ENCODE results near the gene CDIPT. TPM values are rescaled to one million over a fixed set of nuclear protein-coding genes. Genes with fewer than 3 reads are reported as not detected.
"Not testable (repeated sequence)": the region's sequence is repeated elsewhere in the genome, so short reads cannot be mapped to it uniquely, and the experiment has no call there.

CDIPT gene
- total and polyA plus RNA-seq, 4 experiments from 2014 or later: 76.2 to 123 (median 83.5) TPM

DNA sequence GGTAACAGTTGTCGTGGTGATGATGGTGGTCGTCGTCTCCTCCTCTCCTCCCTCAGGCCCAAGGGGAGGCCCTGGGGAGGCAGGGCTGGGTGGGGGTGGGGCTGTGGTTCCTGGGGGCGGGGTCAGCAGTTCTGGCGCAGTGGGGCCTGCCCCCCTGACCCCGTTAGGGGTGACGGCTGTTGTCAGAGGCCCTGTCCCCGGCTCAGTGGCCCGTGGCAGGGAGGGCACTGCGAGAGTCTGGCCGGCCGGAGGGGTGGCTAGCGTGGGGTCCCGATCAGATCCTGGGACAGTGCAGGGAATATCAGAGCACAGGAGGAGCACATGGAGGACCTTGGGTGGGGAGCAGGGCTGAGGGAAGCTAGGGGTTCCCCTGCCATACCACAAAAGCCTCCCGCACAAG lies 33.8 kb upstream of the CDIPT start:
- Mint-ChIP-seq H3K4me3 (no peak overlapping the region), H3K36me3 (no peaks in the 10 kb centered on the region), H3K27me3 (peaks cover 16 to 24% of the 10 kb centered on the region in 2 donors), H3K9me3 (peaks cover 0 to 3% (median 0%) of the 10 kb centered on the region in 8 donors), H3K4me1 (peaks cover 0 to 5% (median 3%) of the 10 kb centered on the region in 4 donors), H3K27ac (no peak overlapping the region)
- Histone ChIP-seq H3K4me1 (ENCODE audit: insufficient read depth, low read length) (peaks cover 15% of the 10 kb centered on the region), H3K27ac (ENCODE audit: low read depth, low read length) (no peak overlapping the region), H3K4me3 (ENCODE audit: low read length in 2 of 2) (no peak overlapping the region), H3K36me3 (ENCODE audit: insufficient read depth, low read length) (no peaks in the 10 kb centered on the region), H3K27me3 (ENCODE audit: insufficient read depth, low read length) (peaks cover 10% of the 10 kb centered on the region), H3K9me3 (ENCODE audit: control insufficient read depth in 1 of 2, low read length in 2 of 2) (no peaks in the 10 kb centered on the region)
- DNase-seq: no peak
- intact Hi-C loops (cut with micrococcal nuclease): no loop called here
- CTCF ChIA-PET (ENCODE audit: partially characterized antibody): no interaction called here
- POLR2A ChIA-PET (ENCODE audit: partially characterized antibody): no interaction called here

GRCh38 chr16:29894352-29894751 lies 31.3 kb upstream of the CDIPT start:
- H3K4me3 Mint-ChIP-seq: no peak overlapping the region
- no peaks in the 10 kb centered on the region for H3K9me3 ChIP-seq (ENCODE audit: control insufficient read depth in 1 of 2, low read length in 2 of 2)
- DNase-seq: no peak
- no peak overlapping the region for H3K27ac ChIP-seq (ENCODE audit: low read depth, low read length)
- POLR2A ChIA-PET (ENCODE audit: partially characterized antibody): interaction anchor here (0.7 kb wide), 1 partner anchor 69 kb away, joined by 3 read pairs; no protein-coding TSS in a partner anchor
- no peaks in the 10 kb centered on the region for H3K36me3 Mint-ChIP-seq
- H3K9me3 Mint-ChIP-seq: peaks cover 0 to 3% (median 0%) of the 10 kb centered on the region in 8 donors
- peaks cover 10% of the 10 kb centered on the region for H3K27me3 ChIP-seq (ENCODE audit: insufficient read depth, low read length)
- H3K4me3 ChIP-seq (ENCODE audit: low read length in 2 of 2): no peak overlapping the region
- peaks cover 5% of the 10 kb centered on the region for H3K4me1 ChIP-seq (ENCODE audit: insufficient read depth, low read length)
- intact Hi-C loops (cut with micrococcal nuclease): no loop called here
- no peaks in the 10 kb centered on the region for H3K4me1 Mint-ChIP-seq
- H3K36me3 ChIP-seq (ENCODE audit: insufficient read depth, low read length): no peaks in the 10 kb centered on the region
- CTCF ChIA-PET (ENCODE audit: partially characterized antibody): interaction anchor here (0.6 kb wide), 1 partner anchor 15 kb away, joined by 3 read pairs; no protein-coding TSS in a partner anchor
- H3K27ac Mint-ChIP-seq: no peak overlapping the region
- H3K27me3 Mint-ChIP-seq: peaks cover 16 to 24% of the 10 kb centered on the region in 2 donors

- no peaks in the 10 kb centered on the region for H3K4me1 ChIP-seq (ENCODE audit: insufficient read depth, low read length)
- no peak overlapping the region for H3K27ac ChIP-seq (ENCODE audit: low read depth, low read length)
- POLR2A ChIA-PET (ENCODE audit: partially characterized antibody): no interaction called here
- Mint-ChIP-seq H3K4me3 (no peak overlapping the region), H3K27ac (no peak overlapping the region), H3K27me3 (peaks cover 13 to 23% of the 10 kb centered on the region in 2 donors), H3K36me3 (no peaks in the 10 kb centered on the region), H3K9me3 (peaks cover 0 to 3% (median 0%) of the 10 kb centered on the region in 8 donors), H3K4me1 (no peaks in the 10 kb centered on the region)
- DNase-seq: no peak
- intact Hi-C loops (cut with micrococcal nuclease): no loop called here
- CTCF ChIA-PET (ENCODE audit: partially characterized antibody): no interaction called here
- no peak overlapping the region for H3K4me3 ChIP-seq (ENCODE audit: low read length in 2 of 2)
- peaks cover 10% of the 10 kb centered on the region for H3K27me3 ChIP-seq (ENCODE audit: insufficient read depth, low read length)
- H3K36me3 ChIP-seq (ENCODE audit: insufficient read depth, low read length): no peaks in the 10 kb centered on the region
- H3K9me3 ChIP-seq (ENCODE audit: control insufficient read depth in 1 of 2, low read length in 2 of 2): no peaks in the 10 kb centered on the region
These were observed 30.5 kb upstream of the CDIPT start for GRCh38 chr16:29893553-29893952.

GRCh38 chr16:29892458-29892813 lies 29.4 kb upstream of the CDIPT start:
- Mint-ChIP-seq H3K4me1 (no peaks in the 10 kb centered on the region), H3K27me3 (peaks cover 7 to 13% of the 10 kb centered on the region in 2 donors), H3K4me3 (no peak overlapping the region), H3K27ac (no peak overlapping the region), H3K36me3 (no peaks in the 10 kb centered on the region), H3K9me3 (peaks cover 0 to 2% (median 0%) of the 10 kb centered on the region in 8 donors)
- H3K9me3 ChIP-seq (ENCODE audit: control insufficient read depth in 1 of 2, low read length in 2 of 2): no peaks in the 10 kb centered on the region
- intact Hi-C loops (cut with micrococcal nuclease): no loop called here
- ChIA-PET POLR2A (ENCODE audit: partially characterized antibody) (no interaction called here), CTCF (ENCODE audit: partially characterized antibody) (no interaction called here)
- no peaks in the 10 kb centered on the region for H3K36me3 ChIP-seq (ENCODE audit: insufficient read depth, low read length)
- H3K4me1 ChIP-seq (ENCODE audit: insufficient read depth, low read length): no peaks in the 10 kb centered on the region
- DNase-seq: no peak
- no peak overlapping the region for H3K4me3 ChIP-seq (ENCODE audit: low read length in 2 of 2)
- no peaks in the 10 kb centered on the region for H3K27me3 ChIP-seq (ENCODE audit: insufficient read depth, low read length)
- no peak overlapping the region for H3K27ac ChIP-seq (ENCODE audit: low read depth, low read length)

GRCh38 chr16:29891525-29892457 lies 28.8 kb upstream of the CDIPT start:
- POLR2A ChIA-PET (ENCODE audit: partially characterized antibody): no interaction called here

GRCh38 chr16:29889372-29889771 lies 26.3 kb upstream of the CDIPT start:
- H3K36me3 Mint-ChIP-seq; POLR2A ChIA-PET (ENCODE audit: partially characterized antibody): not testable (repeated sequence)
- CTCF ChIA-PET (ENCODE audit: partially characterized antibody): interaction anchor here (0.7 kb wide), 1 partner anchor 192 kb away, joined by 3 read pairs; no protein-coding TSS in a partner anchor

More at GRCh38 chr16:29891525-29892457, 28.8 kb upstream of the CDIPT start:
- Histone ChIP-seq H3K9me3 (ENCODE audit: control insufficient read depth in 1 of 2, low read length in 2 of 2) (no peaks in the 10 kb centered on the region), H3K4me3 (ENCODE audit: low read length in 2 of 2) (no peak overlapping the region), H3K27ac (ENCODE audit: low read depth, low read length) (no peak overlapping the region), H3K4me1 (ENCODE audit: insufficient read depth, low read length) (no peaks in the 10 kb centered on the region), H3K27me3 (ENCODE audit: insufficient read depth, low read length) (no peaks in the 10 kb centered on the region), H3K36me3 (ENCODE audit: insufficient read depth, low read length) (no peaks in the 10 kb centered on the region)
- no peaks in the 10 kb centered on the region for H3K4me1 Mint-ChIP-seq
- DNase-seq: no peak
- CTCF ChIA-PET (ENCODE audit: partially characterized antibody): no interaction called here
- intact Hi-C loops (cut with micrococcal nuclease): no loop called here
- peaks cover 4 to 10% of the 10 kb centered on the region in 2 donors for H3K27me3 Mint-ChIP-seq
- H3K4me3 Mint-ChIP-seq: no peak overlapping the region
- no peaks in the 10 kb centered on the region for H3K9me3 Mint-ChIP-seq
- H3K27ac Mint-ChIP-seq: no peak overlapping the region
- H3K36me3 Mint-ChIP-seq: no peaks in the 10 kb centered on the region

GRCh38 chr16:29883987-29884386 lies 21.0 kb upstream of the CDIPT start:
- no peak for DNase-seq
- Histone ChIP-seq H3K4me3 (ENCODE audit: low read length in 2 of 2) (no peak overlapping the region), H3K27me3 (ENCODE audit: insufficient read depth, low read length) (no peaks in the 10 kb centered on the region), H3K27ac (ENCODE audit: low read depth, low read length) (no peak overlapping the region), H3K4me1 (ENCODE audit: insufficient read depth, low read length) (no peaks in the 10 kb centered on the region), H3K9me3 (ENCODE audit: control insufficient read depth in 1 of 2, low read length in 2 of 2) (no peaks in the 10 kb centered on the region), H3K36me3 (ENCODE audit: insufficient read depth, low read length) (no peaks in the 10 kb centered on the region)
- H3K4me3 Mint-ChIP-seq: no peak overlapping the region
- ChIA-PET POLR2A (ENCODE audit: partially characterized antibody) (no interaction called here), CTCF (ENCODE audit: partially characterized antibody) (interaction anchor here (0.7 kb wide), 1 partner anchor 36 kb away, joined by 3 read pairs; no protein-coding TSS in a partner anchor)
- H3K4me1 Mint-ChIP-seq: peaks cover 0 to 1% (median 0%) of the 10 kb centered on the region in 4 donors
- intact Hi-C loops (cut with micrococcal nuclease): no loop called here
- no peaks in the 10 kb centered on the region for H3K36me3 Mint-ChIP-seq
- no peak overlapping the region for H3K27ac Mint-ChIP-seq
- H3K9me3 Mint-ChIP-seq: no peaks in the 10 kb centered on the region
- H3K27me3 Mint-ChIP-seq: peaks cover 7 to 18% of the 10 kb centered on the region in 2 donors

More at GRCh38 chr16:29889372-29889771, 26.3 kb upstream of the CDIPT start:
- H3K4me1 Mint-ChIP-seq; H3K36me3 ChIP-seq (ENCODE audit: insufficient read depth, low read length); H3K27ac Mint-ChIP-seq; H3K27me3 Mint-ChIP-seq; DNase-seq; intact Hi-C loops (cut with micrococcal nuclease); H3K27me3 ChIP-seq (ENCODE audit: insufficient read depth, low read length); H3K4me3 ChIP-seq (ENCODE audit: low read length in 2 of 2); H3K27ac ChIP-seq (ENCODE audit: low read depth, low read length); H3K9me3 ChIP-seq (ENCODE audit: control insufficient read depth in 1 of 2, low read length in 2 of 2); H3K4me3 Mint-ChIP-seq; H3K4me1 ChIP-seq (ENCODE audit: insufficient read depth, low read length); H3K9me3 Mint-ChIP-seq: not testable (repeated sequence)

All from CD4-positive, alpha-beta memory T cell (primary cell).